ENCODE measurements around the gene STK32B. TPM values are rescaled to one million over a fixed set of nuclear protein-coding genes. Genes with fewer than 3 reads are reported as not detected.

The STK32B gene
- total RNA-seq, 2 donors from 2014 or later: not detected

DNA sequence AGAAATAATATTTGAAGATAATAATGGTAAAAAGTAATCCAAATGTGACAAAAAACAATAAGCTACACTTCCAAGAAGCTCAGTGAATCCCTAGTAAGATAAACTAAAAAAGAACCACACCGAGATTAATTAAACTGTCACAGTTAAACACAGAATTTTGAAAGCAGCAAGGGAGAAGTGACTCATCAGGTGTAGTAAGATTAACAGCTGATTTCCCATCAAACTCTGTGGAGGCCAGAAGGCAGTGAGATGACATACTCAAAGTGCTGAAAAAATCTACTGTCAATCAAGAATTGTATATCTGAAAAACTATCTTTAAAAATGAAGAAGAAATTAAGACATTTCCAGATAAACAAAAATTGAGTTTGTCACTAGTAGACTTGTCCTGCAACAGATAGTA, 35.3 kb downstream of the STK32B start:
- ATAC-seq (no peak), DNase-seq (ENCODE audit: low spot score in 2 of 2) (no peak)
- H3K36me3 Mint-ChIP-seq: peaks cover 0 to 19% of the 10 kb centered on the region in 2 donors
- no peak overlapping the region for H3K27ac Mint-ChIP-seq
- peaks cover 13 to 25% of the 10 kb centered on the region in 2 donors for H3K9me3 Mint-ChIP-seq

DNA sequence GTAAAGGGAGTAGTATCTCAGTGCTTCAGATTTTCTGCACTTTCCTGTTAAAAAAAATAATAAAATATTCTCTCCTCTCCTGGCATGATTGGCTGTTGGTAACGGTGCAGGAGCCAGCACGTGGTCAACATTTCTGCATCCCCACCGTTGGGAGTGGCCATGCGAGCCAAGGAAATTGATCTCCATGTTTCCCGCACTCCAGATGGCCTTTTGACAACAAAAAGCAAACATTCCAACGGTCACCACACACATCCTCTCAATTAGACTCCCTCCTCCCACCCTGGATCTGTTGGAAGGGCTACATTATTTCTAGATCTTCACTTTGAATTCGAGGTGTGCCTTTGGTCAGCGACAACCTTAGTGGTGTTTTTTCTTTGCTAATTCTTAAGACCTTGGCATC, 45.0 kb downstream of the STK32B start:
- DNase-seq (ENCODE audit: low spot score in 2 of 2) (no peak), ATAC-seq (no peak)
- Mint-ChIP-seq H3K27ac (no peak overlapping the region), H3K36me3 (no peaks in the 10 kb centered on the region), H3K9me3 (peaks cover 8 to 16% of the 10 kb centered on the region in 2 donors)

DNA sequence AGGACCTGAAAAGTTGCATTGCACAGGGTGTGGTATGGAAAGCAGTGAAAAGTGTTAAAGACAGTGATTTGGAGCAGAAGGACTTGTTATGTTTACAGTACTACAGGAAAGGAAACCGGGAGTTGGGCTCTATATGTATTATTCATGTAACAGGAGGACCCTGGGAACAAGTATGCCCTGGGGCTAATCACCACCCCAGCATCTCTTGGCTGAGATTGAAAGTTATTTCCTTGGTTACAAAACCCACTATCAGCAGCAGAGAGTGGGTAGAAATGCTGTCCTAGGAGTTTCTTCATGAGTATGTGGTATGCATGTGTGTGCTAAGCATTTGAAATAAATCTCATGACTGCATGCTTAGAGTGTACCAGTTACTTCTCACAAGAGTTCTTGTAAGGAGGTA, 46.9 kb downstream of the STK32B start:
- no peaks in the 10 kb centered on the region for H3K36me3 Mint-ChIP-seq
- peaks cover 12 to 16% of the 10 kb centered on the region in 2 donors for H3K9me3 Mint-ChIP-seq
- H3K27ac Mint-ChIP-seq: no peak overlapping the region
- DNase-seq (ENCODE audit: low spot score in 2 of 2) (no peak), ATAC-seq (no peak)

DNA sequence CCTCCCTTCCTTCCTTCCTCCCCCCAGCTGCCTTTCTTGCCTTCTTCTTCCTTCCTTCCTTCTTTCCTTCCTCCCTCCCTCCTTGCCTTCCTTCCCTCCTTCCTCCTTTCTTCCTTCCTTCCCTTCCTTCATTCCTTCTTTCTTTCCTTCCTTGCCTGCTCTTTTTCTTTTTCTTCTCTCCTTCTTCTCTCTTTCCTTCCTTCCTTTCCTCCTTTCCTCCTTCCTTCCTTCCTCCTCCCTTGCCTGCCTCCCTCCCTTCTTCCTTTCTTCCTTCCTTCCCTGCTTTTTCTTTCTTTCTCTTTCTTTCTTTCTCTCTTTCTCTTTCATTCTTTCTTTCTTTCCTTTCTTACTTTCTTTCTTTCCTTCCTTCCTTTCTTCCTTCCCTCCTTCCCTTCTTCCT, 49.1 kb downstream of the STK32B start:
- Mint-ChIP-seq H3K9me3 (peaks cover 11 to 16% of the 10 kb centered on the region in 2 donors), H3K36me3 (no peaks in the 10 kb centered on the region), H3K27ac (no peak overlapping the region)
- ATAC-seq: no peak
- DNase-seq (ENCODE audit: low spot score in 2 of 2): no peak

DNA sequence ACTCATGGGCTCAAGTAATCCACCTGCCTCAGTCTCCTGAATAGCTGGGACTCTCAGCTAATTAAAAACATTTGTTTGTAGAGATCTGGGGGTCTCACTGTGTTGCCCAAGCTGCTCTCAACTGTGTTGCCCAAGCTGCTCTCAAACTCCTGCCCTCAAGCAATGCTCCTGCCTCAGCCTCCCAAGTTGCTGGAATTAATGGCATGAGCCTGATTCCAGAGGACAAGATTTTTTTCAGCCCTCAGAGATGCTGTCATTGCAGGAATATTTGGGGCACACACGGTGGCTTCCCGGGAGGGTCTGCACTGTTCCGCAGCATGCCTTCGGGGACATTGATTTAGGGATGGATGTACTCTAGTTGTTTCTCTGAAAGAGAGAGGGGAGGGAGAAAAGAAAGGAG, 49.7 kb downstream of the STK32B start:
- Mint-ChIP-seq H3K9me3 (peaks cover 11 to 16% of the 10 kb centered on the region in 2 donors), H3K27ac (no peak overlapping the region), H3K36me3 (no peaks in the 10 kb centered on the region)
- DNase-seq (ENCODE audit: low spot score in 2 of 2): no peak
- no peak for ATAC-seq

DNA sequence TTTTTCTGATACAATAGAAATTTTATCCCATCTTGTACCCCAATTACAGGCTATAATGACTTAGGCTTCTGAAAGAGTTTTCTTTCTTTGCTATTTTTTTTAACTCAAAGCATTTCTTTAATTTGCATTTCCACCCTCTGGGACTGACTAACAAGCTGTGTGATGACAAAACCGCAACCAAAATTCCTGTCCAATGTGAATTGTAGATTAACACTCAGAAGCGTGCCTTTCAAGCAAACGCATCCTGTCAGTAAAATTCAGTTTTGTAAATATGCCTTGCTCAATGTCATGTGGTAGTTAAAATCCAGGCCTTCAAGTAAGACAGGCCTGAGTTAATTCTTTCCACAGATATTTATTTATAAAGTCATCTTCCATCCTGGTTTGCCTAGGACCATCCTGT, 50.3 kb downstream of the STK32B start:
- no peak overlapping the region for H3K27ac Mint-ChIP-seq
- DNase-seq (ENCODE audit: low spot score in 2 of 2): no peak
- peaks cover 11 to 16% of the 10 kb centered on the region in 2 donors for H3K9me3 Mint-ChIP-seq
- H3K36me3 Mint-ChIP-seq: no peaks in the 10 kb centered on the region
- no peak for ATAC-seq

DNA sequence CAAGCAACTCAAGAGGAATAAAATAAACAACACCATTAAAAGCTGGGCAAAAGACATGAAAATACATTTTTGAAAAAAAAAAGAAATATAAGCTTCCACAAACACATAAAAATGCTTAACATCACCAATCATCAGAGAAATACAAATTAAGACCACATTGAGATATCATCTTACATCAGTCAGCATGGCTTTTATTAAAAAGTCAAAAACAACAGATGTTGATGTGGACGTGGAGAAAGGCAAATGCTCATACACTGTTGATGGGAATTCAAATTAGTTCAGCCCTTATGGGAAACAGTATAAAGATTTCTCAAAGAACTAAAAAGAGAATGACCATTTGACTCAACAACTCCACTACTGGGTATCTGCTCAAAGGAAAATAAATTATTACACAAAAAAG, 59.6 kb downstream of the STK32B start:
- Mint-ChIP-seq H3K9me3 (peaks cover 0 to 5% of the 10 kb centered on the region in 2 donors), H3K27ac (no peak overlapping the region), H3K36me3 (no peaks in the 10 kb centered on the region)
- DNase-seq (ENCODE audit: low spot score in 2 of 2) (no peak), ATAC-seq (no peak)

DNA sequence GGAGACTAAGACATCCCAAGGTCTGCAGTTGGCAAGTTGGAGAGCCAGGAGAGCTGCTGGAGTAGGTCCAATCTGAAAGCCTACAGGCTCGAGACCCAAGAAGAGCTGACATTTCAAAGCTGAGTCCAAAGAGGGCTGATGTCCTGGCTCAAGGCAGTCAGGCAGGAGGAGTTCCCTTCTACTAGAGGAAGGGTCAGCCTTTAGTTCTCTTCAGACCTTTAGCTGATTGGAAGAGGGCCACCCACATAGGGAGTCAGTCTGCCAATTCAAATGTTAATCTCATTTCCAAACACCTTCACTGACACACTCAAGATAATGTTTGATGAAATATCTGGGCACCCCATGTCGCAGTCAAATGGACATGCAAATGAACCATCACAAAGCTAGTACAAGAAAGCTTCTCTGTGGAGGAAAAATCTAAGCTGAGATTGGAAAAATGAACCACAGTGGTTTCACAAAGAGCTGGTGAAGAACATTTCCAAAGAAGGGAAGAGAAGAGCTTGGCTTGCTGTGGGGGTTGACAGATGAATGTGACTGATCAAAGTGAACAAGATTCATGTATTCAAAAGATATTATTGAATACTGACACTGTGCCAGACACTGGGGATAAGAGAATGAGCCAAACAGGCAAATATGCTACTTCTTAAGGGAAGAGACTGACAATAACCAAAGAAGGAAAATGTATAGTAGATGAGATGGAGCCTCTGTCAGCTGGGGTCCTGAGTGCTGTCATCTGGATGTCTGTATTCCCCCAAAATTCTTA, 61.2 kb downstream of the STK32B start:
- H3K36me3 Mint-ChIP-seq: no peaks in the 10 kb centered on the region
- no peak for ATAC-seq
- peaks cover 0 to 5% of the 10 kb centered on the region in 2 donors for H3K9me3 Mint-ChIP-seq

DNA sequence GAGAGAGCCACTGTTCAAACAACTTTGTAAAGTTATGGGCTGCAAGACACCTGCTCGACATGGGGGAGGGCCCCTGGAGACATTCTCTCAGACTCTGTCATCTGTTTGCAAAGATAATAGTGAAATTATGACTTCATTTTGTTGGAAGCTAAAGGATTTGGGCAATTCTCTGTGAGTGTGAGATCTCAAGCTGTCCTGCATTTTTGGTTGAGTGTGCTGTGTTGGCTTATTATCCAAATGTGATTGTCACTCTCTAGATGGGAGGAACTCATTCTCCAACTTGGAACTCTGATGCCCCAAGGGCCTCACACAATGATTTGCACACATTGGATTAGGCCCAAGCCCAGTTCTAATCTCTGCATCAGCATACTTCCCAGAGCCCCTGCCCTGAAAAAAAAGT, 63.7 kb downstream of the STK32B start:
- Mint-ChIP-seq H3K36me3 (no peaks in the 10 kb centered on the region), H3K27ac (no peak overlapping the region), H3K9me3 (no peaks in the 10 kb centered on the region)
- ATAC-seq: no peak
- no peak for DNase-seq (ENCODE audit: low spot score in 2 of 2)

More for the DNA sequence above, 61.2 kb downstream of the STK32B start:
- H3K27ac Mint-ChIP-seq: no peak overlapping the region
- no peak for DNase-seq (ENCODE audit: low spot score in 2 of 2)

DNA sequence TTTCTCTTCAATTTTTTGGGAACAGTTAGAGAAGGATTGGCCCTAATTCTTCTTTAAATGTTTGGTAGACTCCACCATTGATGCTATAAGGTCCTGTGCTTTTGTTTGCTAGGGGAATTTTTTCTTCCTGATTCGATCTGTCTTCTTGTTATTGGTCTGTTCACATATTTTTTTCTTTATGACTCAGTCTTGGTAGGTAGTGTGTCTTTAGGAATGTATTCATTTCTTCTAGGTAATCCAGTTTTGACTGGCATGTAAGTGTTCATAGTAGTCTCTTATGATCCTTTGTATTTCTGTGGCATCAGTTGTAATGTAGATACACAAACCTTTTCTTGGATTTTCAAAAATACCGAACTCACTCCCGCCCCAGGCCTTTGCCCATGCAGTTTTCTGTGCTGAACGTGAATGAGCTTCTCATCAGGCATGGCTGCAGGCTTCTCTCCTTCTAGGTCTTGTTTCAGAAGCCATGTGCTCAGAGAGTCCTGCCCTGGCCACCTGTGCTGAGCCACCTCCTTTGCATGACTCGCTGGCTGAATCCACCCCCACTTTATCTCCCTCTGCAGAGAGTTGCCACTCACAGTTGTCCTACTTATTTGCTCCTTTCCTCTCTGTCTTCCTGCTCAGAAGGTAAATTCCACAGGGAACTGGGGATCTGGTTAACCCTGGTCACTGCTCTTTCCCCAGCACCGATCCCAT, 67.0 kb downstream of the STK32B start:
- Mint-ChIP-seq H3K36me3 (no peaks in the 10 kb centered on the region), H3K9me3 (no peaks in the 10 kb centered on the region), H3K27ac (no peak overlapping the region)
- ATAC-seq (no peak), DNase-seq (ENCODE audit: low spot score in 2 of 2) (no peak)

DNA sequence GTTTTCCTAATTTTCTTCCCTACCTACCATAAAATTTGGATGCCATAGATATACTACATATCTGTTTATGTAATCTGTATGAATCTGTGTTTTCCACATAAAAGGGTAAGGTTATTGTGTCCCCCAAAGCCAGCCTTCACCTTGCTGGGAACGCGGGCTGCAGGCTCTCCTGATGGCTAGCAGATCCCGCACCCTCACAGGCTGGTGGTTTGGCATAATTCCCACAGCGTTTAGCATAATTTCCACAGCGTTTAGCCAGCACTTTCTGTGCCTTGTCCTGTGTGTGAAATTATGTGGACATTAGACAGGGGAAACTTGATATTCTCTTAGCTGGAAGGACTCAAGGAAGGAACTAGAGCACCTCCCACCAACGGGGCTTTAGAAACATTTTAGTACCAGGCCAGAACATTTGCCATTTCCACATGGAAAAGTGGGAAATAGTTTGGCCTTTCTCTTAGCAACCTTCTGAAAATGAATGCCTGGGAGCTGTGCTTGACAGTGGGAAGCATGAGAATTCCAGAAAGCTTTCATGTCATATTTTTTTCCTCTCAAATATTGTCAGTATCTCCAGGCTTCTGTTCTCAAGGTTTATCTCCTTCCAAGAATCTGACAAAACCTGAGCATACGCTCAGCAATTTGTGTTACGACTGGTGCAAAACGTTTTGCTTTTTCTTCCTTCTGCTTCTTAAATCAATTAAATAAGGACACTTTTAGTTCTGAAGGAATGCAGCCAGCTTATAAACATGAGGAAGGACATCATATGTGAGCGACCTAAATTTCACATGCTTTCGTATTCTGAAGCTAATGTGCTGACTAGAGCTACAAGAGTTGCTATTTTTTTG, 67.9 kb downstream of the STK32B start:
- peaks cover 0 to 3% of the 10 kb centered on the region in 2 donors for H3K36me3 Mint-ChIP-seq
- H3K27ac Mint-ChIP-seq: no peak overlapping the region
- H3K9me3 Mint-ChIP-seq: peaks cover 0 to 7% of the 10 kb centered on the region in 2 donors
- DNase-seq (ENCODE audit: low spot score in 2 of 2): no peak
- ATAC-seq: no peak

DNA sequence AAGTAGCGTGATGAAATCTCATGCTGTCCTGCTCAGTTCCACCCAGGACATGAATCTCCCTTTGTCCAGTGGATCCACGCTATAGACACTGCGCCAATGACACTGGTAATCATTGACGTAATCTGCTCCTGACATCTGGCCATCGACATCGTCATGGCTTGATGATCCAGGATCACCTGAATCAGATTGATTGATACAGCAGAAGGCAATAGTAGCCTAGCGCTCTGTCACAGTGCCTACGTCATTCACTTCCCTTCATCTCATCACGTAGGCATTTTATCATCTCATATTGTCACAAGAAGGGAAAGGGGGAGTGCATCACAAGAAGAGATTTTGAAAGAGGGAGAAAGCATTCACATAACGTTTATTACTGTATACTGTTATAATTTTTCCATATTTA, 68.8 kb downstream of the STK32B start:
- DNase-seq (ENCODE audit: low spot score in 2 of 2) (no peak), ATAC-seq (no peak)
- Mint-ChIP-seq H3K9me3 (peaks cover 0 to 13% of the 10 kb centered on the region in 2 donors), H3K36me3 (peaks cover 0 to 8% of the 10 kb centered on the region in 2 donors), H3K27ac (no peak overlapping the region)

DNA sequence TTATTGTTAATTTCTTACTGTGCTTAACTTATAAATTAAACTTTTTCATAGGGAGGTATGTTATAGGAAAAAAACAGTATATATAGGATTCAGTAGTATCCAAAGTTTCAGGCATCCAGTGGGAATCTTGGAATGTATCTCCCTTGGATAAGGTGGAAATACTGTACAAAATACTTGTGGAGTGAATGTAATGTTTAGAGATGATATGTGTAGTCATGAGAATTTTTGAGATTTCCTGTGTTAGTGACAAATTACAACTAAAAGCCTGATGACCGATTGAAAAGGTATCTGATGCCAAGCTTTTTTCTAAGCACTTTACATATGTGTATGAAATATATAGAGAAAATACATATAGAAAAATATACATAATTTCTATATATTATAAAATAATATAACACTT, 69.2 kb downstream of the STK32B start:
- H3K9me3 Mint-ChIP-seq: peaks cover 0 to 13% of the 10 kb centered on the region in 2 donors
- DNase-seq (ENCODE audit: low spot score in 2 of 2) (no peak), ATAC-seq (no peak)
- H3K36me3 Mint-ChIP-seq: peaks cover 0 to 8% of the 10 kb centered on the region in 2 donors
- H3K27ac Mint-ChIP-seq: no peak overlapping the region

DNA sequence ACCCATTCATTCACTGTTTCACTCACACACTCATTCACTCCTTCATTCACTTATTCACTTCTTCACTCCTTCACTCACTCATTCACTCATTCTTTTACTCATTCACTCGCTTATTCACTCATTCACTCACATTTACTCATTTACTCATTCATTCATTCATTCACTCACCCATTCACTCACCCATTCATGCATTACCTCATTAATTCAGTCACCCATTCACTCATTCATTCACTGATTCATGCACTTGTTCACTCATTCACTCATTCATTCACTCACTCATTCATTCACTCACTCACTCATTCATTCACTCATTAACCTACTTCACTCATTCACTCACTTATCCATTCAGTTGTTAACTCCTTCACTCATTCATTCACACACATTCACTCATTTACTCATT, 70.8 kb downstream of the STK32B start:
- Mint-ChIP-seq H3K27ac (no peak overlapping the region), H3K9me3 (peaks cover 4 to 13% of the 10 kb centered on the region in 2 donors), H3K36me3 (peaks cover 0 to 8% of the 10 kb centered on the region in 2 donors)
- DNase-seq (ENCODE audit: low spot score in 2 of 2) (no peak), ATAC-seq (peak in 1 of 2 donors; percentile 24)

DNA sequence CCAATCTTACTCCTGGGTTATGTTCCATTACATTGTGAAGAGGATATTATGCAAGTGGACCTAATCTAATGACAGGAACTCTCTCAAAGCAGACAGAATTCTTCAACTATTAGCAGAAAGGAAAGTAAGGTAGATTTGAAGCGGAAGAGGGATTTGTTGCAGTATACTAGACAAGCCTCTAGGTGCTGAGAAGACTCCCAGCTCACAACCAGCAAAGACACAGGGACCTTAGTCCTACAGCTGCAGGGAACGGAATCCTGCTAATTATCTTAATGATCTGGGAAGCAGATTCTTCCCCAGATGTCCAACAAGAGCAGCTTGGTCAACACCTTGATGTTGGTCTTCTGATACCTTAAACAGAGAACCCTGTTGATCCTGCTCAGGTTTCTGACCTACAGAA, 73.6 kb downstream of the STK32B start:
- Mint-ChIP-seq H3K36me3 (peaks cover 0 to 8% of the 10 kb centered on the region in 2 donors), H3K9me3 (peaks cover 4 to 13% of the 10 kb centered on the region in 2 donors), H3K27ac (no peak overlapping the region)
- ATAC-seq (no peak), DNase-seq (ENCODE audit: low spot score in 2 of 2) (no peak)

DNA sequence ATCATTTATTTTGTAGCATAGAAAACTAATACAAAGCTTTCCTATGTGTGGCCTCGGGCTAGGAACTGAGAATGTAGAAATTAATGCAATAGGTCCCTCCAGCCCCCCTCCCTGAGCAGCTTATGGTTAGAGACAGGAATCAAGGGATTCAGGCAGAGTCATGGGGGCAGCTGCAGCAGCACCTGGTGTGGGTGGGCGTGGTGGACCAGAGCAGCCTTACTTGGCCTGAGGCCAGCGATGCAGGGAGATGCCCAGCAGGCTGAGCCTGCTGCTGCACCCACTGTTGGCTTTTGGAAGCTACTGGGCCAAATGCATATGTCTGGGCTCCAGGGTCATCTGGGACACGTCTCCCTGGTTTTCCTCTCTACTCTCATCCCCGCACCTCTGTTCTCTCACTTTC, 74.0 kb downstream of the STK32B start:
- ATAC-seq: no peak
- no peak for DNase-seq (ENCODE audit: low spot score in 2 of 2)
- H3K36me3 Mint-ChIP-seq: peaks cover 0 to 8% of the 10 kb centered on the region in 2 donors

DNA sequence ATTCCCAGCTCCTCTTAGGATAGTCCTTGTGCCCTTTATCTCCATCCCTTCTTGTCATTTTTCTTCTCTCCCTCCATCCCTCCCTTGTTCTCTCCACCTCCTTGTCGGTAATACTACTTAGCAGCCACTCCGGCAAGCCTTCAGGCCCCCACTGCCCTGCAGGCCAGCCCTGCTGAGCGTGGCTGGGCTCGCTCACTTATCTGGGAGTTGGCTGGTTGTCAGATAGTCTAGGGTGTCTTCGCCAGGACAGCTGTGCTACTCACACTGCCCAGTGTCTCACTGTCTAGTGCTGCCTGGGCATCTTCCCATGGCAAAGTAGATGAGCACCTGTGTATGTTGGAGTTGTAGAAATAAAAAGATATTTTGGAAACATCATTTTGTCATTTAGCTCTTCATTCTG, 75.0 kb downstream of the STK32B start:
- Mint-ChIP-seq H3K9me3 (peaks cover 4 to 14% of the 10 kb centered on the region in 2 donors), H3K27ac (no peak overlapping the region), H3K36me3 (peaks cover 0 to 8% of the 10 kb centered on the region in 2 donors)
- no peak for ATAC-seq
- DNase-seq (ENCODE audit: low spot score in 2 of 2): no peak

More for the DNA sequence above, 74.0 kb downstream of the STK32B start:
- Mint-ChIP-seq H3K27ac (no peak overlapping the region), H3K9me3 (peaks cover 4 to 13% of the 10 kb centered on the region in 2 donors)

All from activated naive CD4-positive, alpha-beta T cell treated with anti-CD3 and anti-CD28 coated beads, Interleukin-2, amount 50 U/mL, for 72 hours (primary cell).